ENCODE data around the gene SEMA3E. TPM values are rescaled to one million over a fixed set of nuclear protein-coding genes. Genes with fewer than 3 reads are reported as not detected.
A peak's percentile ranks its signal among the peaks of the same experiment; 100 is the strongest.

SEMA3E gene
- total and polyA plus RNA-seq, 10 of the 15 experiments (the other 5 are each of a cell fraction or from before 2014, with no cell fraction given) = 0.08 to 2.0 (median 0.82) TPM

- RAD21 ChIA-PET (ENCODE audit: unreplicated experiment) = interaction anchor here (0.7 to 1.9 kb wide), 3 partner anchors 11 to 54 kb away, joined by 3 to 11 read pairs (median 3); no protein-coding TSS in a partner anchor
- WGBS (ENCODE audit: insufficient coverage, insufficient replicate concordance, low lambda C conversion rate, missing lambda C conversion rate) = 37% methylated on average over 2 of the region's 2 CpGs
- TF ChIP-seq PAX8 (IDR thresholded peaks at IDR 0.05) (no peak), RELA (IDR thresholded peaks at IDR 0.05; ENCODE audit: borderline replicate concordance, partially characterized antibody) (no peak), ETV6 (conservative IDR thresholded peaks at IDR 0.05 in 1 of 2, IDR thresholded peaks at IDR 0.05 in 1 of 2; ENCODE audit: borderline replicate concordance in 1 of 2, low read depth in 1 of 2) (no peak), HDAC2 (IDR thresholded peaks at IDR 0.05) (no peak), NFIC (IDR thresholded peaks at IDR 0.05; ENCODE audit: low read depth, low read length) (0 out of 2 replicates have a peak, but pooled peaks have one; percentile 24)
- TF ChIP-seq, protein P1, sequence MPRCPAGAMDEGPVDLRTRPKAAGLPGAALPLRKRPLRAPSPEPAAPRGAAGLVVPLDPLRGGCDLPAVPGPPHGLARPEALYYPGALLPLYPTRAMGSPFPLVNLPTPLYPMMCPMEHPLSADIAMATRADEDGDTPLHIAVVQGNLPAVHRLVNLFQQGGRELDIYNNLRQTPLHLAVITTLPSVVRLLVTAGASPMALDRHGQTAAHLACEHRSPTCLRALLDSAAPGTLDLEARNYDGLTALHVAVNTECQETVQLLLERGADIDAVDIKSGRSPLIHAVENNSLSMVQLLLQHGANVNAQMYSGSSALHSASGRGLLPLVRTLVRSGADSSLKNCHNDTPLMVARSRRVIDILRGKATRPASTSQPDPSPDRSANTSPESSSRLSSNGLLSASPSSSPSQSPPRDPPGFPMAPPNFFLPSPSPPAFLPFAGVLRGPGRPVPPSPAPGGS (IDR thresholded peaks at IDR 0.05; ENCODE audit: borderline replicate concordance, insufficient read depth, low read depth, low read length, poor library complexity, severe bottlenecking) = no peak
- TF ChIP-seq, protein P2, sequence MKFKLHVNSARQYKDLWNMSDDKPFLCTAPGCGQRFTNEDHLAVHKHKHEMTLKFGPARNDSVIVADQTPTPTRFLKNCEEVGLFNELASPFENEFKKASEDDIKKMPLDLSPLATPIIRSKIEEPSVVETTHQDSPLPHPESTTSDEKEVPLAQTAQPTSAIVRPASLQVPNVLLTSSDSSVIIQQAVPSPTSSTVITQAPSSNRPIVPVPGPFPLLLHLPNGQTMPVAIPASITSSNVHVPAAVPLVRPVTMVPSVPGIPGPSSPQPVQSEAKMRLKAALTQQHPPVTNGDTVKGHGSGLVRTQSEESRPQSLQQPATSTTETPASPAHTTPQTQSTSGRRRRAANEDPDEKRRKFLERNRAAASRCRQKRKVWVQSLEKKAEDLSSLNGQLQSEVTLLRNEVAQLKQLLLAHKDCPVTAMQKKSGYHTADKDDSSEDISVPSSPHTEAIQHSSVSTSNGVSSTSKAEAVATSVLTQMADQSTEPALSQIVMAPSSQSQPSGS (IDR thresholded peaks at IDR 0.05; ENCODE audit: low read length) = no peak
- FAIRE-seq (no peak), ATAC-seq (peak; percentile 15; the same call in 1 of the 3 replicates), DNase-seq (ENCODE audit: low read depth, low spot score) (no peak)
- Histone ChIP-seq H3K27ac (ENCODE audit: control insufficient read depth, insufficient read depth) (no peak overlapping the region), H3K4me3 (no peak overlapping the region), H3K4me2 (ENCODE audit: control insufficient read depth, insufficient read depth) (no peak overlapping the region), H3K27me3 (replicated peaks in 1 of 2; ENCODE audit: control insufficient read depth in 2 of 2, insufficient read depth in 2 of 2, low read length in 1 of 2) (no peaks in the 10 kb centered on the region), H3K4me1 (ENCODE audit: control insufficient read depth, insufficient read depth, low read length) (no peaks in the 10 kb centered on the region; the same call in 1 of the 2 replicates), H3K36me3 (ENCODE audit: control insufficient read depth in 2 of 2, insufficient read depth in 2 of 2, low read length in 1 of 2) (no peaks in the 10 kb centered on the region), H3K9ac (ENCODE audit: control insufficient read depth, insufficient read depth, low read length) (no peak overlapping the region), H4K20me1 (ENCODE audit: control insufficient read depth, insufficient read depth) (no peaks in the 10 kb centered on the region), H2AFZ (ENCODE audit: control insufficient read depth, low read depth, low read length) (no peak overlapping the region), H3K79me2 (ENCODE audit: control insufficient read depth, insufficient read depth, low read length) (no peaks in the 10 kb centered on the region), H3K9me3 (replicated peaks; ENCODE audit: control insufficient read depth, insufficient read depth, low read length) (no peaks in the 10 kb centered on the region)
- in situ Hi-C loops (cut with MboI) = no loop called here
- POLR2A ChIA-PET = interaction anchor here (0.6 to 1.6 kb wide), 4 partner anchors 11 to 174 kb away, joined by 3 to 5 read pairs (median 4); no protein-coding TSS in a partner anchor
- CTCF ChIA-PET = interaction anchor here (0.6 to 1.8 kb wide), 4 partner anchors 9 to 1234 kb away, joined by 3 to 5 read pairs (median 4); no protein-coding TSS in a partner anchor
- SMC1A ChIA-PET (ENCODE audit: uncharacterized antibody, unreplicated experiment) = interaction anchor here (0.6 to 3.0 kb wide), 8 partner anchors 8 to 75 kb away, joined by 3 to 11 read pairs (median 3); no protein-coding TSS in a partner anchor
- intact Hi-C loops (cut with micrococcal nuclease; ENCODE audit: unreplicated experiment) = no loop called here
- no TSS peak for BruUV-seq (replicated peaks)
Measured at GRCh38 chr7:83486536-83486935, 162.4 kb downstream of the SEMA3E start.

Data from GM12878 (cell line).